AG04449 (cell line): ENCODE results near the gene CBX8.
A peak's percentile ranks its signal among the peaks of the same experiment; 100 is the strongest.

Source experiments
- CTCF ChIA-PET: fragments of 350-600 bp; formaldehyde crosslinking; extraction: SDS; loops from one replicate; lab custom pipeline; 2021; ENCODE audit warnings: antibody characterized with exemption; lab: Yijun Ruan, JAX
- POLR2A ChIA-PET: fragments of 400-600, 350-600 bp; formaldehyde crosslinking; extraction: SDS; loops from one replicate; lab custom pipeline; 2020; ENCODE audit warnings: antibody characterized with exemption, inconsistent platforms; lab: Yijun Ruan, JAX
- DNase-seq: peaks from one replicate; pipeline ENCODE4 v3.0.0-alpha.2; 2010; ENCODE audit warnings: low read depth, low spot score
- H3K4me3 ChIP-seq: 2 replicates; pipeline ENCODE4 v1.5.1; 2011; ENCODE audit warnings: low read depth, mild to moderate bottlenecking, control low read depth, low read length
- CTCF ChIP-seq: IDR thresholded peaks from one replicate; pipeline ENCODE4 v1.5.1; 2011; ENCODE audit warnings: mild to moderate bottlenecking, moderate library complexity, low read length, control low read depth, inconsistent platforms; ENCODE audit not compliant: insufficient read depth; ENCODE audit errors: missing control alignments

The CBX8 gene

GRCh38 chr17:79796763-79797491 is at the start of gene CBX8:
Gene CBX8, minus strand, starts transcription at chr17:79797077. Its CDS starts 79 bp downstream, at chr17:79796998.
- TF ChIP-seq CTCF, result peak; percentile 25
- ChIA-PET CTCF (interaction anchor here (0.7 to 2.4 kb wide), 10 partner anchors 10 to 199 kb away, joined by 3 to 10 read pairs (median 4); no protein-coding TSS in a partner anchor), POLR2A (interaction anchor here (0.6 to 1.3 kb wide), 7 partner anchors 13 to 43 kb away, joined by 3 to 8 read pairs (median 4); partner anchors contain the start of gene CBX4)
- peak; percentile 89 for DNase-seq
- peak within 1 kb of the TSS; percentile 82 for H3K4me3 ChIP-seq

GRCh38 chr17:79845601-79845949 is 48.7 kb upstream of the CBX8 start:
- ChIA-PET POLR2A (interaction anchor here (0.6 kb wide), 1 partner anchor 213 kb away, joined by 3 read pairs; no protein-coding TSS in a partner anchor), CTCF (interaction anchor here (0.7 to 3.5 kb wide), 4 partner anchors 9 to 163 kb away, joined by 3 to 17 read pairs (median 13); no protein-coding TSS in a partner anchor)
- DNase-seq, result no peak
- no peak for TF ChIP-seq CTCF
- H3K4me3 ChIP-seq, result no peak overlapping the region

GRCh38 chr17:79844869-79845600 is 48.2 kb upstream of the CBX8 start:
- CTCF ChIA-PET, result interaction anchor here (0.6 to 3.5 kb wide), 11 partner anchors 8 to 163 kb away, joined by 3 to 17 read pairs (median 4); no protein-coding TSS in a partner anchor
- no peak overlapping the region for H3K4me3 ChIP-seq
- DNase-seq, result no peak
- POLR2A ChIA-PET, result no interaction called here
- peak; percentile 83 for TF ChIP-seq CTCF

DNA sequence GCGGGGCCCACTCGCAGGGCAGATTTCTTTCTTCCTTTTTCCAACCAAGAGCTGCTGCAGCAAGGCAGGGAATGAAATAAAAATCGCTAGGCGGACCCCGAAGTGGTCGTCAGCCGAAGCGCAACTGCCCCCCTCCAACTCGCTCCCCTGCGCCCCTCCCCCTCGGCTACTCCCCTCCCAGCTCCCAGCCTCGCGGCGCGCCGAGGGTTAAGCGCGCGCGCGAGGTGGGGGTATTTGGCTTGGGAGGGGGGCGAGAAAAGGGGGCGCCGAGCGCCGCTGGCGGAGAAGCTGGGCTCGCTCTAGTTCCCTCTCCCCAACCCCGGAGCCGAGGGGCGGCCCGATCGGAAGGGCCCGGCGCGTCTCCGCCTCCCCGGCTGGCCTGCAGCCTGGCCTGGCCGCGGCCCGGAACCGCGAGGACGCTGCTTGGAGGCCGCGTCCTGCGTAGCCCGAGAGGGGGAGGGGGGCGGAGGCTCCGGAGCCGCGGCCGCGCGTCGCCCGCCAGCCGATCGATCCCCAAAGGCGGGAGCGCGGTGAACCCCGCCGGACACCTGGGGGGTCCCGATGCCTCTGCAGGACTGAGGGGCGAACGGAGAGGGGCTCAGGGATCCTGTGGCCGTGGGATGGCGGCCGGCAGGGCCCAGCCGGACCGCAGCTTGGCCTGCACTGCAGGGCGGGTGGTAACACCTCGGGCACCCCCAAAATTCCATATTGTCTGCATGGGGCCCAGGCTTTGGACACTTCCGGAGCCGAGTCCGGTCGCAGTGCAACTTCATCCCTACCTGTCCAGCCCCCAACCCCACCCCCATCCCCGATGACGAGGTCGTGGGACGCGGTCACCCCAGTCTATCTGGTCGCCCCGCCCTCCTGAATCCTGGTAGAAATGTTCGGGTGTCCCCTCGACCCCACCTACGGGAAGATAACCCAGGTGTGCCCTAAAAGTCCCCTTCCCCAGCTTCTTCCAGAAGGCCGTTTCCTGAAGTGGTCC is 47.2 kb upstream of the CBX8 start:
- H3K4me3 ChIP-seq, result peak overlapping the region; percentile 50
- DNase-seq, result no peak
- ChIA-PET POLR2A (no interaction called here), CTCF (interaction anchor here (0.6 to 3.5 kb wide), 14 partner anchors 8 to 149 kb away, joined by 3 to 17 read pairs (median 4); partner anchors contain the start of gene CBX8)
- TF ChIP-seq CTCF, result no peak

GRCh38 chr17:79843474-79843815 is 46.6 kb upstream of the CBX8 start:
- H3K4me3 ChIP-seq, result peak overlapping the region; percentile 50
- ChIA-PET POLR2A (no interaction called here), CTCF (interaction anchor here (0.8 to 3.5 kb wide), 6 partner anchors 16 to 150 kb away, joined by 3 to 17 read pairs (median 4); partner anchors contain the start of gene CBX8)
- TF ChIP-seq CTCF, result no peak
- no peak for DNase-seq
